HepG2 (cell line): ENCODE measurements around the gene NOP58. TPM values are rescaled to one million over a fixed set of nuclear protein-coding genes. Genes with fewer than 3 reads are reported as not detected.

Experiments
- CSRNP1 ChIP-seq: sonication (generic); formaldehyde crosslinking; IDR thresholded peaks from 2 replicates; pipeline ENCODE4 v1.8.1; 2023; ENCODE audit warnings: mild to moderate bottlenecking, missing genetic modification reagents
- KDM3A ChIP-seq: IDR thresholded peaks from 2 replicates; pipeline ENCODE4 v1.6.1; 2018; ENCODE audit warnings: low read depth, missing compliant biosample characterization
- PHF21A ChIP-seq: sonication (generic); formaldehyde crosslinking; IDR thresholded peaks from 2 replicates; pipeline ENCODE4 v1.5.0; 2020; ENCODE audit warnings: mild to moderate bottlenecking, missing genetic modification reagents
- ZFP36L2 ChIP-seq: sonication (generic); formaldehyde crosslinking; IDR thresholded peaks from 2 replicates; pipeline ENCODE4 v1.4.0; 2020; ENCODE audit warnings: missing genetic modification reagents
- ZNF83 ChIP-seq: sonication (generic); formaldehyde crosslinking; IDR thresholded peaks from 2 replicates; pipeline ENCODE4 v1.4.0; 2020; ENCODE audit warnings: missing genetic modification reagents, mild to moderate bottlenecking, borderline replicate concordance
- polyA plus RNA-seq, 8 experiments: library from polyadenylated mRNA; depleted of rRNA in 3 of 8; stranded (reverse) in 7 of 8; unstranded in 1 of 8; fragments of >200 nt; fragmentation: Illumina TruSeq in 4 of 8; extraction: Trizol in 4 of 8; gene quantifications; 2 replicates each; pipeline versions ENCODE4 v1.2.1 to v1.2.3, GENCODE V29; 2011 to 2016; ENCODE audit warnings: low read depth in 4 of 8, missing spikeins in 1 of 8, mixed read lengths in 1 of 8; ENCODE audit not compliant: insufficient read depth in 1 of 8
- total RNA-seq, 5 experiments: library from RNA; depleted of rRNA; stranded (reverse); fragments of >200 nt; fragmentation: Illumina TruSeq; extraction: Trizol; gene quantifications; 2 replicates each; pipeline ENCODE4 v1.2.3, GENCODE V29; 2016; ENCODE audit warnings: low read depth in 1 of 5
- TF ChIP-seq, protein P1 (sequence below): sonication (generic); formaldehyde crosslinking; IDR thresholded peaks from 2 replicates; pipeline ENCODE4 v1.4.0; 2020; ENCODE audit warnings: missing genetic modification reagents
- TF ChIP-seq, protein P2 (sequence below): sonication (generic); formaldehyde crosslinking; IDR thresholded peaks from one replicate; pipeline ENCODE4 v1.5.1; 2020; ENCODE audit warnings: mild to moderate bottlenecking, missing genetic modification reagents; ENCODE audit errors: not compliant biosample characterization
- TF ChIP-seq, protein P3 (sequence below): sonication (generic); formaldehyde crosslinking; IDR thresholded peaks from 2 replicates; pipeline ENCODE4 v1.5.1; 2020; ENCODE audit warnings: mild to moderate bottlenecking, missing genetic modification reagents, borderline replicate concordance

NOP58 gene
- total and polyA plus RNA-seq, 2 of the 13 experiments (the other 11 are each of a cell fraction or from before 2014, with no cell fraction given) = 74.9 to 203 TPM

DNA sequence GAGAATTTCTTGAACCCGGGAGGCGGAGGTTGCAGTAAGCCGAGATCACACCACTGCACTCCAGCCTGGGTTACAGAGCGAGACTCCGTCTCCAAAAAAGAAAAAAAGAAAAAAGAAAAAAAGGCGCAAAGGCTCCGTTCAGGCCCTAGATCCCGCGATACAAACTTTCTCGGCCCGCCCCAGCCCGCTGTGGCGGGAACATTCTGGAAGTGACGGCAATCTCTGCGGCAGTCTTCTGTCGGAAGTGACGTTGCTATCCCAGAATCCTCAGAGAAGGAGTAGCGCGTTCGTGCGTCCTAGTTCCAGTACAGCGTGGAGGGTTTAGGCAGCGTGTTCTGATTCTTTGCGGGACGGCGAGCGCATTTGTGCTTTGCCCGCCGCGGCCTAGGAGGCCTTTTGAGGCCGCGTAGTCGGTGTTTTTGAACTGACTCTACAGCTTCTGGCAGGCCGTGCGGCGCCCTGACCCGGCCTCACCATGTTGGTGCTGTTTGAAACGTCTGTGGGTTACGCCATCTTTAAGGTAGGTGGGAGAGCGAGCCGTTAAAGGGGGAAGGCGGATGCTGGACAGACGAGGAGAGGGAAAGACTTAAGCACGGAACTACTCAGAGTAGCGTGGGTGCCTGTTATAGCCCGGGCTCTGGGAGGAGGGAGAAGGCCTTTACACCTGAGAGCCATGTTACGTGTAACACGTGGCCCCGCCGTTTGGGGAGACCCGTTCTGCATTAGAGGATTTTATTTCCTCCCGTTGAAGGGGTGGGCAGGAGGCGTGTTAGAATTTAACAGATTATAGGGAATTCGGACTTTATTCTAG, at the start of gene NOP58 (continued):
- TF ChIP-seq, protein P1, sequence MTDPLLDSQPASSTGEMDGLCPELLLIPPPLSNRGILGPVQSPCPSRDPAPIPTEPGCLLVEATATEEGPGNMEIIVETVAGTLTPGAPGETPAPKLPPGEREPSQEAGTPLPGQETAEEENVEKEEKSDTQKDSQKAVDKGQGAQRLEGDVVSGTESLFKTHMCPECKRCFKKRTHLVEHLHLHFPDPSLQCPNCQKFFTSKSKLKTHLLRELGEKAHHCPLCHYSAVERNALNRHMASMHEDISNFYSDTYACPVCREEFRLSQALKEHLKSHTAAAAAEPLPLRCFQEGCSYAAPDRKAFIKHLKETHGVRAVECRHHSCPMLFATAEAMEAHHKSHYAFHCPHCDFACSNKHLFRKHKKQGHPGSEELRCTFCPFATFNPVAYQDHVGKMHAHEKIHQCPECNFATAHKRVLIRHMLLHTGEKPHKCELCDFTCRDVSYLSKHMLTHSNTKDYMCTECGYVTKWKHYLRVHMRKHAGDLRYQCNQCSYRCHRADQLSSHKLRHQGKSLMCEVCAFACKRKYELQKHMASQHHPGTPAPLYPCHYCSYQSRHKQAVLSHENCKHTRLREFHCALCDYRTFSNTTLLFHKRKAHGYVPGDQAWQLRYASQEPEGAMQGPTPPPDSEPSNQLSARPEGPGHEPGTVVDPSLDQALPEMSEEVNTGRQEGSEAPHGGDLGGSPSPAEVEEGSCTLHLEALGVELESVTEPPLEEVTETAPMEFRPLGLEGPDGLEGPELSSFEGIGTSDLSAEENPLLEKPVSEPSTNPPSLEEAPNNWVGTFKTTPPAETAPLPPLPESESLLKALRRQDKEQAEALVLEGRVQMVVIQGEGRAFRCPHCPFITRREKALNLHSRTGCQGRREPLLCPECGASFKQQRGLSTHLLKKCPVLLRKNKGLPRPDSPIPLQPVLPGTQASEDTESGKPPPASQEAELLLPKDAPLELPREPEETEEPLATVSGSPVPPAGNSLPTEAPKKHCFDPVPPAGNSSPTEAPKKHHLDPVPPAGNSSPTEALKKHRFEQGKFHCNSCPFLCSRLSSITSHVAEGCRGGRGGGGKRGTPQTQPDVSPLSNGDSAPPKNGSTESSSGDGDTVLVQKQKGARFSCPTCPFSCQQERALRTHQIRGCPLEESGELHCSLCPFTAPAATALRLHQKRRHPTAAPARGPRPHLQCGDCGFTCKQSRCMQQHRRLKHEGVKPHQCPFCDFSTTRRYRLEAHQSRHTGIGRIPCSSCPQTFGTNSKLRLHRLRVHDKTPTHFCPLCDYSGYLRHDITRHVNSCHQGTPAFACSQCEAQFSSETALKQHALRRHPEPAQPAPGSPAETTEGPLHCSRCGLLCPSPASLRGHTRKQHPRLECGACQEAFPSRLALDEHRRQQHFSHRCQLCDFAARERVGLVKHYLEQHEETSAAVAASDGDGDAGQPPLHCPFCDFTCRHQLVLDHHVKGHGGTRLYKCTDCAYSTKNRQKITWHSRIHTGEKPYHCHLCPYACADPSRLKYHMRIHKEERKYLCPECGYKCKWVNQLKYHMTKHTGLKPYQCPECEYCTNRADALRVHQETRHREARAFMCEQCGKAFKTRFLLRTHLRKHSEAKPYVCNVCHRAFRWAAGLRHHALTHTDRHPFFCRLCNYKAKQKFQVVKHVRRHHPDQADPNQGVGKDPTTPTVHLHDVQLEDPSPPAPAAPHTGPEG (CRISPR knock-in tag) = peak; percentile 82
- peak; percentile 77; the same call in 1 of the 2 replicates for TF ChIP-seq ZNF83 (CRISPR knock-in tag)
- TF ChIP-seq, protein P2, sequence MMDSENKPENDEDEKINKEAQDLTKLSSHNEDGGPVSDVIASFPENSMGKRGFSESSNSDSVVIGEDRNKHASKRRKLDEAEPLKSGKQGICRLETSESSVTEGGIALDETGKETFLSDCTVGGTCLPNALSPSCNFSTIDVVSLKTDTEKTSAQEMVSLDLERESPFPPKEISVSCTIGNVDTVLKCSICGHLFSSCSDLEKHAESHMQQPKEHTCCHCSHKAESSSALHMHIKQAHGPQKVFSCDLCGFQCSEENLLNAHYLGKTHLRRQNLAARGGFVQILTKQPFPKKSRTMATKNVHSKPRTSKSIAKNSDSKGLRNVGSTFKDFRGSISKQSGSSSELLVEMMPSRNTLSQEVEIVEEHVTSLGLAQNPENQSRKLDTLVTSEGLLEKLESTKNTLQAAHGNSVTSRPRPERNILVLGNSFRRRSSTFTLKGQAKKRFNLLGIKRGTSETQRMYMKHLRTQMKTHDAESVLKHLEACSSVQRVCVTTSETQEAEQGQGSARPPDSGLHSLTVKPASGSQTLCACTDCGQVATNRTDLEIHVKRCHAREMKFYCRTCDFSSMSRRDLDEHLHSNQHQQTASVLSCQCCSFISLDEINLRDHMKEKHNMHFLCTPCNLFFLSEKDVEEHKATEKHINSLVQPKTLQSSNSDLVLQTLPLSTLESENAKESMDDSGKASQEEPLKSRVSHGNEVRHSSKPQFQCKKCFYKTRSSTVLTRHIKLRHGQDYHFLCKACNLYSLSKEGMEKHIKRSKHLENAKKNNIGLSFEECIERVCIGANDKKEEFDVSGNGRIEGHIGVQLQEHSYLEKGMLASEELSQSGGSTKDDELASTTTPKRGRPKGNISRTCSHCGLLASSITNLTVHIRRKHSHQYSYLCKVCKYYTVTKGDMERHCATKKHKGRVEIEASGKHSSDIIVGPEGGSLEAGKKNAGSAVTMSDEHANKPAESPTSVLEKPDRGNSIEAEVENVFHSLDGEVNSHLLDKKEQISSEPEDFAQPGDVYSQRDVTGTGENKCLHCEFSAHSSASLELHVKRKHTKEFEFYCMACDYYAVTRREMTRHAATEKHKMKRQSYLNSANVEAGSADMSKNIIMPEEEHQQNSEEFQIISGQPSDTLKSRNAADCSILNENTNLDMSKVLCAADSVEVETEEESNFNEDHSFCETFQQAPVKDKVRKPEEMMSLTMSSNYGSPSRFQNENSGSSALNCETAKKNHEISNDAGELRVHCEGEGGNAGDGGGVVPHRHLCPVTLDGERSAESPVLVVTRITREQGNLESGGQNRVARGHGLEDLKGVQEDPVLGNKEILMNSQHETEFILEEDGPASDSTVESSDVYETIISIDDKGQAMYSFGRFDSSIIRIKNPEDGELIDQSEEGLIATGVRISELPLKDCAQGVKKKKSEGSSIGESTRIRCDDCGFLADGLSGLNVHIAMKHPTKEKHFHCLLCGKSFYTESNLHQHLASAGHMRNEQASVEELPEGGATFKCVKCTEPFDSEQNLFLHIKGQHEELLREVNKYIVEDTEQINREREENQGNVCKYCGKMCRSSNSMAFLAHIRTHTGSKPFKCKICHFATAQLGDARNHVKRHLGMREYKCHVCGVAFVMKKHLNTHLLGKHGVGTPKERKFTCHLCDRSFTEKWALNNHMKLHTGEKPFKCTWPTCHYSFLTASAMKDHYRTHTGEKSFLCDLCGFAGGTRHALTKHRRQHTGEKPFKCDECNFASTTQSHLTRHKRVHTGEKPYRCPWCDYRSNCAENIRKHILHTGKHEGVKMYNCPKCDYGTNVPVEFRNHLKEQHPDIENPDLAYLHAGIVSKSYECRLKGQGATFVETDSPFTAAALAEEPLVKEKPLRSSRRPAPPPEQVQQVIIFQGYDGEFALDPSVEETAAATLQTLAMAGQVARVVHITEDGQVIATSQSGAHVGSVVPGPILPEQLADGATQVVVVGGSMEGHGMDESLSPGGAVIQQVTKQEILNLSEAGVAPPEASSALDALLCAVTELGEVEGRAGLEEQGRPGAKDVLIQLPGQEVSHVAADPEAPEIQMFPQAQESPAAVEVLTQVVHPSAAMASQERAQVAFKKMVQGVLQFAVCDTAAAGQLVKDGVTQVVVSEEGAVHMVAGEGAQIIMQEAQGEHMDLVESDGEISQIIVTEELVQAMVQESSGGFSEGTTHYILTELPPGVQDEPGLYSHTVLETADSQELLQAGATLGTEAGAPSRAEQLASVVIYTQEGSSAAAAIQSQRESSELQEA (CRISPR knock-in tag) = peak; percentile 86
- TF ChIP-seq ZFP36L2 (CRISPR knock-in tag) = no peak
- TF ChIP-seq KDM3A (CRISPR knock-in tag) = peak; percentile 91; the same call in 1 of the 2 replicates
- TF ChIP-seq, protein P3, sequence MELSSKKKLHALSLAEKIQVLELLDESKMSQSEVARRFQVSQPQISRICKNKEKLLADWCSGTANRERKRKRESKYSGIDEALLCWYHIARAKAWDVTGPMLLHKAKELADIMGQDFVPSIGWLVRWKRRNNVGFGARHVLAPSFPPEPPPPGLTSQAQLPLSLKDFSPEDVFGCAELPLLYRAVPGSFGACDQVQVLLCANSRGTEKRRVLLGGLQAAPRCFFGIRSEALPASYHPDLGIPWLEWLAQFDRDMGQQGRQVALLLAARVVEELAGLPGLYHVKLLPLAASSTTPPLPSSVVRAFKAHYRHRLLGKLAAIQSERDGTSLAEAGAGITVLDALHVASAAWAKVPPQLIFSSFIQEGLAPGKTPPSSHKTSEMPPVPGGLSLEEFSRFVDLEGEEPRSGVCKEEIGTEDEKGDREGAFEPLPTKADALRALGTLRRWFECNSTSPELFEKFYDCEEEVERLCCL (CRISPR knock-in tag) = peak; percentile 77; the same call in 1 of the 2 replicates
- TF ChIP-seq PHF21A (CRISPR knock-in tag) = peak; percentile 86
- TF ChIP-seq CSRNP1 = peak; percentile 85
